WTC11 (cell line): Measurements from ENCODE around the gene PRKRA. TPM values are rescaled to one million over a fixed set of nuclear protein-coding genes. Genes with fewer than 3 reads are reported as not detected.

ENCODE experiments used
- ATAC-seq: fragments of 200-7000 bp; cut with Tn5 transposase; 2 replicates; pipeline ENCODE4 v1.10.0; 2021; ENCODE audit warnings: mild to moderate bottlenecking, moderate library complexity
- CTCF ChIA-PET: fragments of 300-600 bp; sonication (Branson Sonifier 250); formaldehyde crosslinking; loops from one replicate; lab custom pipeline; 2021; ENCODE audit warnings: antibody characterized with exemption; lab: Charles Lee
- POLR2A ChIA-PET: fragments of 350-600 bp; sonication (Branson Sonifier 250); formaldehyde crosslinking; loops from one replicate; lab custom pipeline; 2021; ENCODE audit warnings: antibody characterized with exemption; lab: Charles Lee
- DNase-seq: peaks from one replicate; pipeline ENCODE4 v3.0.0; 2021; ENCODE audit warnings: low spot score
- H3K27ac Mint-ChIP-seq: 2 replicates; pipeline ENCODE4 v1.8.0; 2021; ENCODE audit warnings: mixed read lengths
- H3K27me3 Mint-ChIP-seq: 2 replicates; pipeline ENCODE4 v1.8.0; 2021; ENCODE audit warnings: low read depth, mild to moderate bottlenecking, moderate library complexity, mixed read lengths
- H3K36me3 Mint-ChIP-seq: 2 replicates; pipeline ENCODE4 v1.8.0; 2021; ENCODE audit warnings: mixed read lengths
- H3K4me1 Mint-ChIP-seq: 2 replicates; pipeline ENCODE4 v1.8.0; 2022; ENCODE audit warnings: mixed read lengths
- H3K4me3 Mint-ChIP-seq: 2 replicates; pipeline ENCODE4 v1.8.0; 2021; ENCODE audit warnings: mild to moderate bottlenecking, moderate library complexity, mixed read lengths
- H3K9me3 Mint-ChIP-seq: 2 replicates; pipeline ENCODE4 v1.8.0; 2021; ENCODE audit warnings: mixed read lengths
- ATF1 ChIP-seq: sonication (generic); formaldehyde crosslinking; IDR thresholded peaks from 2 replicates; pipeline ENCODE4 v1.8.1; 2023; ENCODE audit warnings: mild to moderate bottlenecking, moderate library complexity, missing genetic modification reagents
- ATF2 ChIP-seq: sonication (generic); formaldehyde crosslinking; IDR thresholded peaks from 2 replicates; pipeline ENCODE4 v1.8.1; 2022; ENCODE audit warnings: low read depth, missing genetic modification reagents, borderline replicate concordance
- E2F1 ChIP-seq: sonication (generic); formaldehyde crosslinking; IDR thresholded peaks from 2 replicates; pipeline ENCODE4 v1.8.0; 2022; ENCODE audit warnings: mild to moderate bottlenecking, missing genetic modification reagents
- E2F4 ChIP-seq: sonication (generic); formaldehyde crosslinking; IDR thresholded peaks from 2 replicates; pipeline ENCODE4 v1.8.1; 2022; ENCODE audit warnings: low read depth, mild to moderate bottlenecking, moderate library complexity, missing genetic modification reagents, borderline replicate concordance
- ETV6 ChIP-seq: sonication (generic); formaldehyde crosslinking; IDR thresholded peaks from 2 replicates; pipeline ENCODE4 v1.8.1; 2022; ENCODE audit warnings: mild to moderate bottlenecking, missing genetic modification reagents
- GABPB1 ChIP-seq: sonication (generic); formaldehyde crosslinking; IDR thresholded peaks from 2 replicates; pipeline ENCODE4 v1.8.1; 2023; ENCODE audit warnings: mild to moderate bottlenecking, missing genetic modification reagents
- KAT7 ChIP-seq: sonication (generic); formaldehyde crosslinking; IDR thresholded peaks from 2 replicates; pipeline ENCODE4 v1.8.1; 2023; ENCODE audit warnings: missing genetic modification reagents, mild to moderate bottlenecking, borderline replicate concordance
- RELA ChIP-seq: sonication (generic); formaldehyde crosslinking; IDR thresholded peaks from 2 replicates; pipeline ENCODE4 v1.8.1; 2022; ENCODE audit warnings: missing genetic modification reagents, mild to moderate bottlenecking, borderline replicate concordance
- RORB ChIP-seq: fragments of 250-450 bp; sonication (Bioruptor Pico); IDR thresholded peaks from 2 replicates; pipeline ENCODE4 v1.9.0; 2021; ENCODE audit warnings: mild to moderate bottlenecking
- SMAD4 ChIP-seq: sonication (generic); formaldehyde crosslinking; IDR thresholded peaks from 2 replicates; pipeline ENCODE4 v1.8.0; 2022; ENCODE audit warnings: mild to moderate bottlenecking, missing genetic modification reagents
- TCF7 ChIP-seq: sonication (generic); formaldehyde crosslinking; IDR thresholded peaks from 2 replicates; pipeline ENCODE4 v1.8.0; 2022; ENCODE audit warnings: mild to moderate bottlenecking, low read depth, missing genetic modification reagents, moderate library complexity
- TP53 ChIP-seq: sonication (generic); formaldehyde crosslinking; IDR thresholded peaks from 2 replicates; pipeline ENCODE4 v1.8.1; 2023; ENCODE audit warnings: mild to moderate bottlenecking, missing genetic modification reagents
- ZMAT4 ChIP-seq: fragments of 250-450 bp; sonication (Bioruptor Pico); IDR thresholded peaks from 2 replicates; pipeline ENCODE4 v1.9.0; 2021; ENCODE audit warnings: mild to moderate bottlenecking
- ZNF138 ChIP-seq: sonication (generic); formaldehyde crosslinking; conservative IDR thresholded peaks from 2 replicates; pipeline ENCODE4 v1.8.1; 2022; ENCODE audit warnings: mild to moderate bottlenecking, moderate library complexity, missing genetic modification reagents
- ZNF219 ChIP-seq: sonication (generic); formaldehyde crosslinking; IDR thresholded peaks from 2 replicates; pipeline ENCODE4 v1.8.0; 2023; ENCODE audit warnings: missing genetic modification reagents, mild to moderate bottlenecking, borderline replicate concordance
- total RNA-seq: library from RNA; stranded (reverse); gene quantifications from 3 replicates; pipeline ENCODE4 v1.2.3, GENCODE V29; 2021
- TF ChIP-seq, protein P1 (sequence below): fragments of 250-450 bp; sonication (Bioruptor Pico); IDR thresholded peaks from 2 replicates; pipeline ENCODE4 v1.9.0; 2021; ENCODE audit warnings: moderate library complexity, mild to moderate bottlenecking, inconsistent platforms, borderline replicate concordance
- TF ChIP-seq, protein P2 (sequence below): sonication (generic); formaldehyde crosslinking; IDR thresholded peaks from 2 replicates; pipeline ENCODE4 v1.8.0; 2022; ENCODE audit warnings: missing genetic modification reagents
- TF ChIP-seq, protein P3 (sequence below): fragments of 250-450 bp; sonication (Bioruptor Pico); IDR thresholded peaks from 2 replicates; pipeline ENCODE4 v1.9.0; 2021; ENCODE audit warnings: mild to moderate bottlenecking, borderline replicate concordance

PRKRA gene
- total RNA-seq, 1 experiment from 2014 or later = 55.4 TPM

- TF ChIP-seq ATF2 (CRISPR knock-in tag) = no peak
- no peak for TF ChIP-seq ZNF138 (CRISPR knock-in tag)
- no peak for TF ChIP-seq RELA
- TF ChIP-seq GABPB1 (CRISPR knock-in tag) = no peak
- TF ChIP-seq, all 79 proteins: peak for 0
These were observed 47.2 kb downstream of the PRKRA start (continued) for GRCh38 chr2:178403671-178404306.

DNA sequence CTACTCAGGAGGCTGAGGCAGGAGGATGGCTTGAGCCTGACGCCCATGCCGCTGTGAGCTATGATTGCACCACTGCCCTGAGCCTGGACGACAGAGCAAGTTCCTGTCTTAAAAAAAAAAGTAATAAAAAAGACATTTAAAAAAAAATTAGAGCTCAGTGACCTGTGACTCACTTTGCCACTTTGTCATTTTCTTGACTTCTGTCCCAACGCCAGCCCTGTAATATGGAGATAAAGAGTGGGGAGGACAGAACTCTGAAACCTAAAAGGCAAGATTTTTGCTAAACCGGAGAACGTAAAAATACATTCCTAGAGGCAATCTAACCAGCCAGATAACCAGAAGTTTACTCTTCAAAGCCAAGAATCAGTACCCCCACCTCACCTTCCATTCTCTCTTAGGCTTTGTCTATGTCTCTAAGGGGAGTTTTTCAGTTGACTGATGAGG is 49.0 kb downstream of the PRKRA start:
- ChIA-PET CTCF (interaction anchor here (0.6 to 1.1 kb wide), 4 partner anchors 11 to 290 kb away, joined by 3 read pairs; partner anchors contain the start of gene RBM45), POLR2A (no interaction called here)
- H3K4me1 Mint-ChIP-seq = peaks cover 6% of the 10 kb centered on the region
- no peak overlapping the region for H3K4me3 Mint-ChIP-seq
- TF ChIP-seq E2F4 (CRISPR knock-in tag) = no peak
- TF ChIP-seq ETV6 (CRISPR knock-in tag) = no peak
- no peak for TF ChIP-seq KAT7 (CRISPR knock-in tag)
- no peak for TF ChIP-seq ZNF219 (CRISPR knock-in tag)
- TF ChIP-seq, protein P1, sequence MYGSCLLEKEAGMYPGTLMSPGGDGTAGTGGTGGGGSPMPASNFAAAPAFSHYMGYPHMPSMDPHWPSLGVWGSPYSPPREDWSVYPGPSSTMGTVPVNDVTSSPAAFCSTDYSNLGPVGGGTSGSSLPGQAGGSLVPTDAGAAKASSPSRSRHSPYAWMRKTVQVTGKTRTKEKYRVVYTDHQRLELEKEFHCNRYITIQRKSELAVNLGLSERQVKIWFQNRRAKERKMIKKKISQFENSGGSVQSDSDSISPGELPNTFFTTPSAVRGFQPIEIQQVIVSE (CRISPR knock-in tag) = no peak
- TF ChIP-seq SMAD4 (CRISPR knock-in tag) = no peak
- no peak for TF ChIP-seq TCF7 (CRISPR knock-in tag)
- no peak for TF ChIP-seq RORB (CRISPR knock-in tag)
- TF ChIP-seq E2F1 (CRISPR knock-in tag) = no peak
- no peak for TF ChIP-seq ATF1 (CRISPR knock-in tag)
- TF ChIP-seq RELA = no peak
- no peak for TF ChIP-seq ZMAT4 (CRISPR knock-in tag)
- TF ChIP-seq, protein P2, sequence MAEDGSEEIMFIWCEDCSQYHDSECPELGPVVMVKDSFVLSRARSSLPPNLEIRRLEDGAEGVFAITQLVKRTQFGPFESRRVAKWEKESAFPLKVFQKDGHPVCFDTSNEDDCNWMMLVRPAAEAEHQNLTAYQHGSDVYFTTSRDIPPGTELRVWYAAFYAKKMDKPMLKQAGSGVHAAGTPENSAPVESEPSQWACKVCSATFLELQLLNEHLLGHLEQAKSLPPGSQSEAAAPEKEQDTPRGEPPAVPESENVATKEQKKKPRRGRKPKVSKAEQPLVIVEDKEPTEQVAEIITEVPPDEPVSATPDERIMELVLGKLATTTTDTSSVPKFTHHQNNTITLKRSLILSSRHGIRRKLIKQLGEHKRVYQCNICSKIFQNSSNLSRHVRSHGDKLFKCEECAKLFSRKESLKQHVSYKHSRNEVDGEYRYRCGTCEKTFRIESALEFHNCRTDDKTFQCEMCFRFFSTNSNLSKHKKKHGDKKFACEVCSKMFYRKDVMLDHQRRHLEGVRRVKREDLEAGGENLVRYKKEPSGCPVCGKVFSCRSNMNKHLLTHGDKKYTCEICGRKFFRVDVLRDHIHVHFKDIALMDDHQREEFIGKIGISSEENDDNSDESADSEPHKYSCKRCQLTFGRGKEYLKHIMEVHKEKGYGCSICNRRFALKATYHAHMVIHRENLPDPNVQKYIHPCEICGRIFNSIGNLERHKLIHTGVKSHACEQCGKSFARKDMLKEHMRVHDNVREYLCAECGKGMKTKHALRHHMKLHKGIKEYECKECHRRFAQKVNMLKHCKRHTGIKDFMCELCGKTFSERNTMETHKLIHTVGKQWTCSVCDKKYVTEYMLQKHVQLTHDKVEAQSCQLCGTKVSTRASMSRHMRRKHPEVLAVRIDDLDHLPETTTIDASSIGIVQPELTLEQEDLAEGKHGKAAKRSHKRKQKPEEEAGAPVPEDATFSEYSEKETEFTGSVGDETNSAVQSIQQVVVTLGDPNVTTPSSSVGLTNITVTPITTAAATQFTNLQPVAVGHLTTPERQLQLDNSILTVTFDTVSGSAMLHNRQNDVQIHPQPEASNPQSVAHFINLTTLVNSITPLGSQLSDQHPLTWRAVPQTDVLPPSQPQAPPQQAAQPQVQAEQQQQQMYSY (CRISPR knock-in tag) = no peak
- no peak for TF ChIP-seq TP53 (CRISPR knock-in tag)
- TF ChIP-seq, protein P3, sequence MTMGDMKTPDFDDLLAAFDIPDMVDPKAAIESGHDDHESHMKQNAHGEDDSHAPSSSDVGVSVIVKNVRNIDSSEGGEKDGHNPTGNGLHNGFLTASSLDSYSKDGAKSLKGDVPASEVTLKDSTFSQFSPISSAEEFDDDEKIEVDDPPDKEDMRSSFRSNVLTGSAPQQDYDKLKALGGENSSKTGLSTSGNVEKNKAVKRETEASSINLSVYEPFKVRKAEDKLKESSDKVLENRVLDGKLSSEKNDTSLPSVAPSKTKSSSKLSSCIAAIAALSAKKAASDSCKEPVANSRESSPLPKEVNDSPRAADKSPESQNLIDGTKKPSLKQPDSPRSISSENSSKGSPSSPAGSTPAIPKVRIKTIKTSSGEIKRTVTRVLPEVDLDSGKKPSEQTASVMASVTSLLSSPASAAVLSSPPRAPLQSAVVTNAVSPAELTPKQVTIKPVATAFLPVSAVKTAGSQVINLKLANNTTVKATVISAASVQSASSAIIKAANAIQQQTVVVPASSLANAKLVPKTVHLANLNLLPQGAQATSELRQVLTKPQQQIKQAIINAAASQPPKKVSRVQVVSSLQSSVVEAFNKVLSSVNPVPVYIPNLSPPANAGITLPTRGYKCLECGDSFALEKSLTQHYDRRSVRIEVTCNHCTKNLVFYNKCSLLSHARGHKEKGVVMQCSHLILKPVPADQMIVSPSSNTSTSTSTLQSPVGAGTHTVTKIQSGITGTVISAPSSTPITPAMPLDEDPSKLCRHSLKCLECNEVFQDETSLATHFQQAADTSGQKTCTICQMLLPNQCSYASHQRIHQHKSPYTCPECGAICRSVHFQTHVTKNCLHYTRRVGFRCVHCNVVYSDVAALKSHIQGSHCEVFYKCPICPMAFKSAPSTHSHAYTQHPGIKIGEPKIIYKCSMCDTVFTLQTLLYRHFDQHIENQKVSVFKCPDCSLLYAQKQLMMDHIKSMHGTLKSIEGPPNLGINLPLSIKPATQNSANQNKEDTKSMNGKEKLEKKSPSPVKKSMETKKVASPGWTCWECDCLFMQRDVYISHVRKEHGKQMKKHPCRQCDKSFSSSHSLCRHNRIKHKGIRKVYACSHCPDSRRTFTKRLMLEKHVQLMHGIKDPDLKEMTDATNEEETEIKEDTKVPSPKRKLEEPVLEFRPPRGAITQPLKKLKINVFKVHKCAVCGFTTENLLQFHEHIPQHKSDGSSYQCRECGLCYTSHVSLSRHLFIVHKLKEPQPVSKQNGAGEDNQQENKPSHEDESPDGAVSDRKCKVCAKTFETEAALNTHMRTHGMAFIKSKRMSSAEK (CRISPR knock-in tag) = no peak
- H3K27ac Mint-ChIP-seq = no peak overlapping the region
- H3K36me3 Mint-ChIP-seq = no peaks in the 10 kb centered on the region
- H3K9me3 Mint-ChIP-seq = no peaks in the 10 kb centered on the region
- ATAC-seq = no peak
- DNase-seq = no peak
- no peaks in the 10 kb centered on the region for H3K27me3 Mint-ChIP-seq
